GM21825 (cell line): ENCODE measurements around the gene SCUBE3.

Experiments
- ATAC-seq: cut with Tn5 transposase; IDR thresholded peaks from one replicate; pipeline ENCODE4 v1.9.1; 2021; ENCODE audit warnings: mild to moderate bottlenecking, moderate library complexity; ENCODE audit not compliant: unreplicated experiment

SCUBE3 gene

GRCh38 chr6:35237476-35237875, 23.7 kb downstream of the SCUBE3 start:
- ATAC-seq: no peak

DNA sequence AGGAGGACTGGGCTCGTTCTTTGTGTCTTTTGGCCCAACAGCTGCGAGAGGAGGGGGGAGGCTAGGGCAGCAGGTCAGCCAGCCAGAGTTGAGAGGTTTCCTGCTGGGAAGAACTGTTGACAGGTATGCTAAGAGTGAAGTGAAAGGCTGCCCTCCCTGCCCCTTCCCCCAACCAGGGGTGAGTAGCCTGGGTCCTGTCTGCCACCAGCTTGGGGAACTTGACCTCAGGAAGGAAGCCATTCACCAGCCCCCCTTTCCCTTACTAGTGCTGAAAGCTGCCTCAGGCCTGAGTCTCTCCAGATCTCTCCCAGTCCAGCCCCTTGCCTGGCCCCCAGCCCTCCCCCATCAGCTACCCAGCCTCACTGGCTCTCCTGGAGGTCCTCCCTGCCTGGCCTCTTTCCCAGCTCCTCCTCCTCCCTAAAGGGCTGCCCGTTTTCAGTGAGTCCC, 25.1 kb downstream of the SCUBE3 start:
- no peak for ATAC-seq

GRCh38 chr6:35239581-35239980, 25.8 kb downstream of the SCUBE3 start:
- ATAC-seq: no peak

DNA sequence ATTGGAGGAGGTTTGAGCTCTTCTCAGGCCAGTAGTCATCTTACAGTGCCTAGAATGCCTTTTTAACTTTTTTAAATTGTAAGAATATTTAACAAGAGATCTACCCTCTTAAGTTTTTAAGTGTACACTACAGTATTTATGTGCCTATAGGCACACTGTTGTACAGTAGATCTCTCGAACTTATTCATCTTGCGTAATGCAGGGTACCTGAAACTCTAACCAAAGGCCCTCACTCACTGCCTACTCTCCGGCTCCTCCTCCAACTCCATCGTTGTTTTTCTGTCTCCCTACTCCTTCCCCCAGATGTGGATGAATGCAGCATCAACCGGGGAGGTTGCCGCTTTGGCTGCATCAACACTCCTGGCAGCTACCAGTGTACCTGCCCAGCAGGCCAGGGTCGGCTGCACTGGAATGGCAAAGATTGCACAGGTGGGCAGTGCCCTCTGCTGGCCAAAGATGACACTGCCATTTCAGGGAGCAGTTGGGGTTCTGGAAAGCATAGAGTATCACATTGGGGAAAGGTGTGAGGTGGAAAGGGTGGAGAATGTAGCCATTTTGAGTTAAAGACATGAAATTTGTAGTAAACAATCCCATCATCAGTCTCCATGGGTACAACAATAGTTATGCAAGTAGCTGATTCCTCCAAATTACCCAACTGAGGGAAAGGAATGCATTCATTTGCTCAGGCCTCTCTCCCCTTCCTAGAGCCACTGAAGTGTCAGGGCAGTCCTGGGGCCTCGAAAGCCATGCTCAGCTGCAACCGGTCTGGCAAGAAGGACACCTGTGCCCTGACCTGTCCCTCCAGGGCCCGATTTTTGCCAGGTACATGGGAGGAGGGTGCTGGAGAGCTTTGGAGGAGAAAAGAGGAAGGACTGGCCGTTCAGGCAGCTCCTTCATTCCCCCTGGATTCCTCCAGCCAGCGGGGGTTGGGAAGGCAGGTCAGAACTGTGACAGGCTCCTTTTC, 27.4 kb downstream of the SCUBE3 start:
- ATAC-seq: no peak

DNA sequence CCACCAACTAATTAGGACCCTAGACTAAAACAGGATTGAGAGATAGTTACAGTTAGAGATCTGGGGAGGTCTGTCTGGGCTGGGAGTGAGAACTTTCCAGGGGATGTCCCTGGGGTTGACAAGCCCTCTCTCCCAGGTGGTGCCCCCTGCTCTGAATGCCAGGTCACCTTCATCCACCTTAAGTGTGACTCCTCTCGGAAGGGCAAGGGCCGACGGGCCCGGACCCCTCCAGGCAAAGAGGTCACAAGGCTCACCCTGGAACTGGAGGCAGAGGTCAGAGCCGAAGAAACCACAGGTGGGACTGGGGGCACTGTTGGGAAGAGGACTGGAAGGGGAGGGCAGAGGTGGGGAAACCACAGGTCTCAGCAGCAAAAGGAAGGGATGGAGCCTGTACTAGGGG, 28.7 kb downstream of the SCUBE3 start:
- no peak for ATAC-seq

DNA sequence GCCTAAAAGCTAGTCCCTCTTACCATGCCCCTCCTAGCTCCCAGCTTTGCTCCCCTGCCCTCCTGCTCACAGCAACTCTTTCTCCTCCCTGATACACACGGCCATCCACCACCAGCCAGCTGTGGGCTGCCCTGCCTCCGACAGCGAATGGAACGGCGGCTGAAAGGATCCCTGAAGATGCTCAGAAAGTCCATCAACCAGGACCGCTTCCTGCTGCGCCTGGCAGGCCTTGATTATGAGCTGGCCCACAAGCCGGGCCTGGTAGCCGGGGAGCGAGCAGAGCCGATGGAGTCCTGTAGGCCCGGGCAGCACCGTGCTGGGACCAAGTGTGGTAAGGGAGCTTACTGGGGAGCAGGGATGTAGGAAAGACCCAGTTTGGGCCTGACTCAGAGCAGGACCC, 29.1 kb downstream of the SCUBE3 start:
- ATAC-seq: no peak

- ATAC-seq: no peak
These were observed 29.7 kb downstream of the SCUBE3 start for GRCh38 chr6:35243386-35243958.

DNA sequence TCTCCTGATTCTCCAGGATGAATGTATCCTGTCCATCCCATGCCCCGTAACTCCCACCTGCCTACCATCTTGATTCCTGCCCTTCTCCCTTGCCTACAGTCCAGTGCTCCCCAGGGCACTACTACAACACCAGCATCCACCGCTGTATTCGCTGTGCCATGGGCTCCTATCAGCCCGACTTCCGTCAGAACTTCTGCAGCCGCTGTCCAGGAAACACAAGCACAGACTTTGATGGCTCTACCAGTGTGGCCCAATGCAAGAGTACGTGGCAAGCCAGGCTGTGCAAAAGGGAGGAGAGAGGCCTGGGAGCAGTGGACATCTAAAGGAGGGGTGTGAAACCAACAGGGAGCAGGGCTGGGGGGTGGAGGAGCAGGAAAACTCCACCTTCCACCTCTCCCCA, 30.8 kb downstream of the SCUBE3 start:
- ATAC-seq: no peak

GRCh38 chr6:35247642-35248231, 34.0 kb downstream of the SCUBE3 start:
- no peak for ATAC-seq

DNA sequence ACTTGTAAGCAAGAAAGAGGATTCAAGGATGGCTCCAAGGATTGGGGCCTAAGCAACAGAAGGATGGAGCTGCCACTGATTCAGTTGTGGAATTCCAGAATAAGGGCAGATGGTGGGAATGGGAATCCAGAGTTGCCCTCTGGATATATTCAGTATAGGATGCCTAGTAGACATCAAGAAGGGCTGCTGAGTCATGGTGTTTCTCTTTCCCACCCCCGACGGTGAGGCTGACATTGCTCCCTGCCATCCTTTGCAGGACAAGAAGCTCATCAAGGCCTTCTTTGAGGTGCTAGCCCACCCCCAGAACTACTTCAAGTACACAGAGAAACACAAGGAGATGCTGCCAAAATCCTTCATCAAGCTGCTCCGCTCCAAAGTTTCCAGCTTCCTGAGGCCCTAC, 34.5 kb downstream of the SCUBE3 start:
- no peak for ATAC-seq

- ATAC-seq: no peak
These were observed 35.2 kb downstream of the SCUBE3 start for GRCh38 chr6:35248965-35249364.

- ATAC-seq: no peak
These were observed 38.2 kb downstream of the SCUBE3 start for GRCh38 chr6:35251949-35252348.

GRCh38 chr6:35253249-35253648, 39.5 kb downstream of the SCUBE3 start:
- no peak for ATAC-seq

- ATAC-seq: no peak
These were observed 44.6 kb downstream of the SCUBE3 start for GRCh38 chr6:35258336-35258735.

GRCh38 chr6:35258858-35259193, 45.1 kb downstream of the SCUBE3 start:
- peak; percentile 17 for ATAC-seq

DNA sequence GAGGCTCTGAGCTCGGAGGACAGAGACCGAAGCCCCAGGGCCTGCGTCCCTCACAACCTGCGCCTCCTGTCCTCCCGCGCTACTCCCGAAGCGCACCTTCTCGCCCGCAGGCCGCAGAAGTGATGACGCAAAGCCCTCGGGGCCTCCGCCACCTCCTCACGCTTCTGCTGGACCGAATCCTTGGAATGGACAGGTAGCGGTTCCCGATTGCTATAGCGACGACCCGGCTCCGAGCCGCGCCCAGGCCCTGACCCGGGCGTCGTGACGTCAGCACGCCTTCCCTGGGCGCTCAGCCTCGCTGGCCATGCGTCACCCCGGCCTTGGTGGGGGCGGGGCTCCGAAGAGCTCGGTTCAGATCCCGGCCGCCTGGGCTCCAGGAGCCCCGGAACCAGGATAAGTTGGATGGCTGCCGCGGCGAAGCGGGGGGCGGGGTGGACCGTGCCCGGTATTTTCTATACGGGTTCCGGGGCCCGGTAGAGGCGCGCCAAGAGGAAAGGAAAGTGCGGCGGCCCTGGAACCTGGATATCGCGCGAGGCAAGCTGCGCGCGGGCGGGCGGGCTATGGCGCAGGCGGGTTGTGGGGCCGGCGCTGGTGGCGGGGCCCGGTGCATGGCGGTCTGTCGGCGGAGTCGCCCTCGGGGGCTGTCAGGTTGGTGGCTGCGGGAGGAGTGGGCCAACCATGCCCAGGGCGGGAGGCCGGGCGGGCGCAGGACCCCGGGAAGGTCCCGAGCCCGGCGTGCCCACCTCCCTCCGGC, 45.6 kb downstream of the SCUBE3 start, which contains the start of gene ZNF76:
ZNF76 (plus strand) TSS at position 542 of the 754 bp plus-strand sequence. CDS start 21,417 bp downstream, outside the sequence.
- ATAC-seq: peak; percentile 75

DNA sequence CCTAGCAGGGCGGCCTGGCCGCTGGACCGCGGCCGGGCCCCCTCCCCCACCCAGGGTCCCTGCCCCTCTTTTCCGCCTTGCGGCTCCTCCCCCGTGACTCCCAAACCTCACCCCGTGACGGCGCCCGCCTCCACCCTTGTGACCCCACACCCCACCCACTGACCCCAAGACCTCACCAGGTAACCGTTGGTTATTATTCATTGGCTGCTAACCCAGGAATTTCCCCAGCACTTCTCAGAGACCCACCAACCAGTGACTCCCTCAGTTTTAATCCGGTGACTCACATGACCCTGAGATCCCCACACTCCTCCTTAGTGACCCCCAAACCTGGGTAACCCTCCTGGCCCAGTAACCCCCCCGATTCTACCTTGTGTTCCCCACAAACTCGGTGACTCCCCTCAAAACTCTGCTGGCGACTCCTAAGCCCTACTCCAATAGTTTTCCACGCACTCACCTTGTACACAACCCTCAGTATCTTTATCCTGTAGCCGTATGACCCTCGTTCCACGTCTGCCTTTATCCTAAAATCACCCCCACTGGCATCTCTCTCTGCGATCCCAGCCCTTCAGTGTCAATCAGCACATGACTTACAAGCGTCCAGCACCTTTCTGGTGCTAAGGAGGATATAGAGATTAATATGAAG, 46.3 kb downstream of the SCUBE3 start:
- ATAC-seq: peak; percentile 31

GRCh38 chr6:35260591-35261570, 47.1 kb downstream of the SCUBE3 start:
- no peak for ATAC-seq

DNA sequence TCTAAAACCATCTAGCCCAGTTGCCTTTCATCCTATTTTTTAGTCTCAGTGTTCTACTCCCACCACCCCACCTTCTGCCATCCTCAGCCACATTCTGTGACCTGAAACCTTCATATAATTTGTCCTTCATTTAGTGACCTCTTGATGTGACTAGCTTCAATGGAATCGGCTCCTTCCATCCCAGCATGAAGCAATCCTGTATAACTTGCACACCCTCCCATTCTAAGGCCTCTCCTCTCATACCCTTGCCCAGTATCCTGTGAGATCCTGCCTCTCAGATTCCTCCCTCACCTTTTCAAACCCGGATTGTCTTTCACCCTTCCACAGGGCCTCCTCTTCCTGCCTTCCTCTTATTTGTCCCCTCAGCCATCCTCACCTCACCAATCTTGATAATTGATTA, 48.8 kb downstream of the SCUBE3 start:
- no peak for ATAC-seq
